ENCODE data around the gene UVRAG.
A peak's percentile ranks its signal among the peaks of the same experiment; 100 is the strongest.

The UVRAG gene

DNA sequence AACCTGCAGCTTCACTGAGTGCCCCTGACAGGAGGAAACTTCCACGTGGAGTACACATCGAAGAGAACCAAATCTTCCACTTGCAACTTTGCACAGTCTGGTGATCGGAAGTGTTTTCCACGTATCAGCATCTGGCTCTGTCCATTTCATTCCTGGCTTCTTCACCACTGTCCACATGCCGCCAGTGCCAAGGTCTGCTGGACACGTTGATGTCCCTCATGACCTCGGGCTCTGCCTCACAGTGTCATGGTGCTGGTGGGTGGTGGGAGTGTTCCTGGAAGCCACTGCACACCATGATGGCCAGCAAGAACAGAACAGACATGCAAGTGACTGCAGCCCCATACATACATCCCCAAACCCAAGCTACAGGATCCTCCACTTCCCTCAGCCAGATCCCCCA lies 342.9 kb downstream of the UVRAG start:
- no peak for DNase-seq (ENCODE audit: extremely low read depth in 1 of 2, low read depth in 1 of 2)

DNA sequence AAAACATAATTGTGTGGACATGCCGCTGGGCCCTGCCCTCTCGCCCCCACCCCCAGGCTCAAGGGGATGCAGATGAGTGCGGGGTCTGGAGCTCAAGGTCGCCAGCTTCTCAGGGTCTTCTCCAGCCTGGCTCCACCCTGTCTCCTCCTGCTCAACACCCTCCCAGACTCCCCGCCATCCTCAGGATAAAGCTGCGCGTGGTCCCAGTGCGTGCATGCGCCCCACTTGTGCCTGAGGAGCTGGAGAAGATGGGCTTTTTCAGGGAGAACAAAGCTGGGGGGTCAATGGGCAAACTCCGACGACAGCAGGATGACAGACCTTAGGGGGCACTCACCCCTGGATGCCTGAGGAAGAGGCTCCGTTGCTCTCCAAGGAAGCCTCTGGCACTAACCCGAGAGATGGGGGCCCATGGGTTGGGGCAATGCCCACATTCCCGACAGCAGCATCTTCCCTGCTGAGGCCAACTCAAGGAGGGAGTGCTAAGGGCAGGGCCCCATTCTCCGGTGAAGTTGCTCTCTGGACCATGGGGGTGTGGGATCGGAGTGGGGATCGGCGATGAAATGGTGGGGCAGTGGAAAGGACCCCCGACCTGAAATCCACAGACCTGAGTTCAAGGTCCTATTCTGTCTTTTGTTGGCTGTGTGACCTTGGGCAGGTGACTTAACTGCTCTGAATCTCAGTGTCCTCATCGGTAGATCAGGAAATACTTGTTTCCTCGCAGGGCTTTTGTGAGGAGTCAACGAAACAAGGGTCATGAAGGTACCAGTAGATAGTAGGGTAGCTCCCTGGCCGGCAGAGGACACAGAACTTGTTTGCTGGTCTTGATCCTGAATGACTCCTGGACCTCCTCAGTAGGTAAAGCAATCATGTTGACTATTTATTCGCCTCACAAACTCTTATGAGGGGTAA lies 343.6 kb downstream of the UVRAG start:
- DNase-seq (ENCODE audit: extremely low read depth in 1 of 2, low read depth in 1 of 2): no peak

DNA sequence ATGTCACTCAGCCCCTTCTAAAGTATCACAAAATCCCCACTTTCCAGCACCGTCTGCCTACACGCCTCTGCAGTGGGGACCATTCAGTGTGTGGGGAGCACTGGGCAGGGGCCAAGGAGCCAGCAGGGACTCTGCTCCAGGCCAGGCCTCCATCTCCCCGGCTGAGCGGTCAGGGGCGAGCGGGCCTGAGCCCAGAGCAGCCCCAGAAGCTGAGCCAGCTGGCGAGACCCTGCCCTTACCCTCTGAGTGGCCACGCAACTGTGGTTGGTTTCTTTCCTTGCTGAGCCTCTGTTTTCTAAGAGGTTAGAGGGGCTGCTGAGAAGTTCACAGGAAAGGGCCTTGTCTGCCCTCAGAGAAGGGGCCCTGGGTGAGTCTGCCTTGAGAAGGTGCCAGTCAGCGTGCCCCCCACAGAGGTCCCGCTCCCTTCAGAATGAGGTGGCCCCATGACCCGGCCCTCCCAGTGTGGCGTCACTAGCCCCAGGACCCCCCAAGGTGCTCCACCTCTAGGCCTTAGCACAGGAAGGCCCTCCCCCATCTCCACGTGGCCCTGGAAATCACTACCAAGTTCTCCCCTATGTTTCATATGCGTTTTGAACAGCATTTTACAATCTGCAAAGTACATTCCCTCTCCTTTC lies 344.4 kb downstream of the UVRAG start:
- DNase-seq (ENCODE audit: extremely low read depth in 1 of 2, low read depth in 1 of 2): no peak

DNA sequence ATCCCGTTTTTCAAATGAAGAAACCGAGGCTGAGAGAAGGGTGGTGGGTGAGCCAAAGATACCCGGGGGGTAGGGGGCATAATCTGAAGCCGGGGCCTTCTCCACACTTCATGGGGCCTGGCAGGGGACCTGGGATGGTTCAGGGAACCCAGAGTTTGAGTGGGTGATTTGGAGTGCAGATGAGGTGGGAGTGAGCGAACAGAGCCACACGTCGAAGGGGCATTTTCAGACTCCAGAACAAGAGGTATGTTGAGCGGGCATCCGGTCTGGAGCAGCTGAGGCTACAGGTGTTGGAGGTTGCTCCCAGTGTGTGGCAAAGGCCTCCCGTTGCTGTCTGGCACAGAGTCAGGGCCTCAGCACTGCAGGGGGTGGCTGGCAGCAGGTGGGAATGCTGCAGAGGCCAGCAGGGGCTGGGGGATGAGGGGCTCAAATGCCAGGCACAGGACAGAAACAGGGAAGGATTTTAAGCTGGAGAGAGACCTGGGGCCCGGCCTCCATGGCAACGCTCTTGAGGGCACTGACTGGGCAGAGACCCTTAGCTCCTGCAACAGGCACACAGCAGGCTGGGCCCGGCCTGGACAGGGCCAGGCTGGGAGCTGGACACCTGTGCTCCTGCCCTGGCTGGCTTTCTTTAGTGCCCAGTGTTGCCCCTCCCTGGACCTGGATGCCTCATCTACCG lies 345.1 kb downstream of the UVRAG start:
- no peak for DNase-seq (ENCODE audit: extremely low read depth in 1 of 2, low read depth in 1 of 2)

DNA sequence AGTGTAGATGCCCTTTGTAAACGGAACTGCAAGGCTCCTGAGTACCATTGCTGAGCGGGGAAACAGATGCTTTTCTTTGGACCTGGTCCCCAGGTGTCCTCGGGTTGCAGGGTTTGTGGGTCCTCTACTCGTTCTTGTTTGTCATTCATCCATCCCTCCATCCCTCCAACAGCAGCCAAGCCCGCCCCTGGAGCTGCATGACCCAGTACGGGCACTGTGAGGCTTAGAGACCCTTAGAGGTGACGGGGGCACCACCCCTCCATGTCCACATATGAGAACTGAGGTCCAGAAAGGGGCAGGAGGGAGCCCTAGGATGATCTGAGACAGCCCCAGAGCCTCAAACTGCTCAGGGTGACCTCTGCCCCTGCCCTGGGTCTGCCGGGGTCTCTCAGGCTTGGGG lies 345.8 kb downstream of the UVRAG start:
- DNase-seq (ENCODE audit: extremely low read depth in 1 of 2, low read depth in 1 of 2): no peak

DNA sequence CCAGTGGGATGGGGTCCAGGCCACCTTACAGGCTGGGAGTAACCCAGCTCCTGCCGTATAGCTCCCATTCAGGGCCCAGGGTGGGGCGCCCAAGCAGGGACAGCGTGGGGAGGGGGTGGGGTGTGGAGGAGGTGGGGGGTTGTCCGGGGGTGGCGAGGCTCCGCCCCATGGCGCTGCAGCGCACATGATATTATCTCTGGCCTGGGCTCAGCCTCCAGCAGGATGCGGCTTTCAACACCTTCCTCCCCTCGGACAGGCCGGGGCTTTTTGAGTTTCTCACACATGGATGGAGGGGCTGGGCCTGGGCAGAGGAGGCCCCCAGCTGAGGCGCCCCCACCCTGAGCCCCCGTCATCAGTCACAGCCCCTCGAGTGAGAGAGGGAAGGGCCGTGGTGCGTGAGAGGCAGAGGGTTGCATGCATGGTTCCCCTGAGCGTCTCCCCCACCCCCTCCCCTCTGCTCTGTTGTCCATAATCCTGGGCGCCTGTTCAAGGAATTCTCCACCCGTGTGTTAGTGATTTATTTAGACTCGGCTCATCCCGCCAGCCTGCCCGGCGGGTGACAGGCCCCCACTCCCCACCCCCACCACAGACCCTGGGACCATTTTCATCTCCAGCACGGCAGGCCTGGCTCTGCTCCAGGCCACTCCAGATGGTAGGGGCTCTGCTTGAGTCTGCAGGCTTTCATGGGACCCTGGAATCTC lies 346.4 kb downstream of the UVRAG start:
- DNase-seq (ENCODE audit: extremely low read depth in 1 of 2, low read depth in 1 of 2): no peak

DNA sequence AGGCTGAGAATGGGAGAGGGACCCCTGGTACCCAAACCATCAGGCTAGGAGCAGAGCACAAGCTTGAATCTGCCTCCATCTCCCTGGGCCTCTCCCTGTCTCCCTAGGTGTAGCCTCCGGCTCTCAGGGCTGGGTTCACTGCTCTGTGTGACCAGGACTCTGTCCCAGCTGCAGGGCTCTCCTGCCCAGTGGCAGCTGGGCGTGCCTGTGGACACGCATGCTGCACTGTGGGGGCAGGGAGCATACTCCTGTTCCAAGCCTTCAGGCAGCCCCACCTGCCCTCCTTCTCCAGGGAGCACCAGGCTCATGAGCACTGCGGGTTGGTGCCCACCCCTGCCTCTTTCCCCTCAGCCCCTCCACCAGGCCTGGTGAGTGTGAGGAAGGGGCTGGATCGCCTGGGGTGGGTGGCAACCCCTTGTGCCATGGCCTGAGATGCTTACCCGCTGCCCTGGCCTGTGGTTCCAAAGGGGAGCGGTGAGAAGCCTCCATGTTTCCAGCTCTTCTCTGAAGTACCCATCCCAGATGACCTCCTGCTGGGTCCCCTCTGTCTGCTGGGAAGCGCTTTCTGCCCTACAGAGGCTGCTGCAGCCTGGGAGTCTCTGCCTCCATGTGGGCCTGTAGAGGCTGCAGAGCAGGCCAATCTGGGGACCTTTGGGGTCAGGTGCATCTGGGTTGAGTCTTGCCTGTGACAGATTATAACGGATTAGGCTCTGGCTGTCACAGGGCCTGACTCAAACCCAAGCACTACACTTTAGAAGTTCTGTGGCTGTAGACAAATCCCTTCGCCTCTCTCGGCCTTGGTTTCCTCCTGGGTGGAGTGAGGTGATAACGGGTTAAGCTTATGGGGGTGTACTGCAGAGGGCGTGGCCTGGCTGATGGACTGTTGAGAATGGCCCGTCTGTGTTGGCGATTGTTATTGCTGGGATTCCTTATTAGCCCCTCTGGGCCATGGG lies 347.6 kb downstream of the UVRAG start:
- no peak for DNase-seq (ENCODE audit: extremely low read depth in 1 of 2, low read depth in 1 of 2)

DNA sequence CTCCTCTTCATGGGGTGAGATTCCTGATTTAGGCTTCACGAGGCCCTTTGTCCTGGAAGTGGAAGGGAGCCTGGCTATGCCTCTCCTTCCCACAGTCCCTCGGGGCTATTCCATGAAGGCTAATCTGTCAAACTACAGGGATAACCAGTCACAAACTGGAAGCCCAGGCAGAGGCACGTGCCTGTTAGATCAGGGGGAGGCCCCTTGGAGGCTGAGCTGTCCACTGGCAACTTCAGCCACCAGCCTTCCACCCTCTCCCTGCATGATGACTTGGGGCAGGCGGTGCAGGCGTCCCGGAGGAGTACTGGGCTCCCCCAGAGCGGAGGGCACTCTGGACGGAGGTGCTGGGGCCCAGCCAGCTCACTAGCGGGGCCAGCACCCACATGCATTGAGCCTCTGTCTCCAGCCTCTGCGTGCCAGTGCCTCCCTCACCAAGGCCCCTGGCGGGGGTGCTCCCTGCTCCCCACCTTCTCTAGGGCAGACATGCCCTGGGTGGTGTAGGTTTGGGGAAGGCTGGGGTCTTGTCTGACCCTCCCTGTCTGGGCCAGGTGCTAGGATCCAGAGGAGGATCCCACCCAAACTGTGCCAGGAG lies 348.4 kb downstream of the UVRAG start:
- no peak for DNase-seq (ENCODE audit: extremely low read depth in 1 of 2, low read depth in 1 of 2)

DNA sequence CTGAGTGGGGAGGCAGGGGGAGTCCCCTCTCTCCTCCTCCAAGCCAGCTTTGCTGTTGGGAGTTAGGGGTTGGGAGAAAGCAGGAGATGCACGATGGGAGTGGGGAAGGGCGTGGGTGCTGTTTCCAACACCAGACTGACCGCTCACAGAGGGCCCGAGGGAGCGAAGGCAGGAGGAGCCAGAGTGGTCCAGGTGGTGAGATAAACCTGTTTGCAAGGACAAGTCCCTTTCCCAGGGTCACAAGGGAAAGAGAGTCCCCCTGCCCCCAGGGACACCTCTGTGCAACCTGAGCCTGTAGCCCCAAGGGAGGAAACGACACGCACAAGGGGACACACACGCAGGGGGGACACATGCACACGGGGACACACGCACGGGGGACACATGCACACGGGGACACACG lies 349.1 kb downstream of the UVRAG start:
- DNase-seq (ENCODE audit: extremely low read depth in 1 of 2, low read depth in 1 of 2): no peak

DNA sequence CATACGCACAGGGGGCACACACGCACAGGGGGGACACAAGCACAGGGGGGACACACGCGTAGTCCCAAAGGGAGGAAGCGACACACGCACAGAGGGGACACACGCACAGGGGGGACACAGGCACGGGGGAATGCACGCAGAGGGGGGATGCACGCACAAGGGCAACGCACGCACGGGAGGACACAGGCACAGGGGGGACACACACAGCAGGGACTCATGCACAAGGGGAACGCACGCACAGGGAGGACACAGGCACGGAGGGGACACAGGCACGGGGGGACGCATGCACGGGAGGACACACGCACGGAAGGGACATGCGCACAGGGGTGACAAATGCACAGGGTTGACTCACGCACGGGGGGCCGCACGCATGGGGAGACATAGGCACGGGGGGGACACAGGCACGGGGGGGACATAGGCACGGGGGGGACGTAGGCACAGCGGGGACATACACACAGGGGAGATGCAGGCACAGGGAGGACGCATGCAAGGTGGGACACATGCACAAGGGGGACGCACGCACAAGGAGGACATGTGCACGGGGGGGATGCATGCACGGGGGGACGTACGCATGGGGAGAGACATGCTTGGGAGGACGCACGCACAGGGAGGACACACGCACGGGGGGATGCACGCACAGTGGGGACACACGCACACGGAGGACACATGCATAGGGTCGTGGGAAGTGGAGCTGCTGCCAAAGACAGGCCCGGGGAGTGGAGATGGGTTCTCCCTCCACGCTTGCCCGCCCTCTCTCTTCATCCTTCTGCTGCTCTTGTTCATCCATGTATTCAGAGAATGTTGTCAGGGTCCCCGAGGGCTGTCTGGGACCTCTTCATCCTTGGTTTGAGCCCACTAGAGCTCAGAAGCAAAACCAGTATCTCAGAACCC lies 350.1 kb downstream of the UVRAG start:
- DNase-seq (ENCODE audit: extremely low read depth in 1 of 2, low read depth in 1 of 2): no peak

DNA sequence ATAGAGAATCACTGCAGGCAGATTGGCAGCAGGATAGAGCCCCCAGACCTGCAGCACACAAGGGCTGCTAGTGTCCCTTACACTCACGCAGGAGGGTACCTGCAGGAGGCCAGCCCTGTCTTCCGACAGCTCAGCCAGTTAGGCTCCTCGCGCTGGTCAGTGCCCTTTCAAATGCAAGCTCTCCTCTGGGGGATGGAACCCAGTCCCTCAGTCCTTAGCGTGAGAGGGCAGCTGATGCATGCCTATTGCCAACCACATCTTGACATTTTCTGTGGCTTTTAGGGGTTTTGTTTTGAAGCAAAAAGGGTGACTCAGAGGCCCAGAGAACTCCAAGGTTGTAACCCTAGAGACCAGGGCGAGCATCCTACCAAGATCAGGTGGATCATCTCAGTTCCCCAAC lies 351.3 kb downstream of the UVRAG start:
- peak in 1 of 2 donors; percentile 48 for DNase-seq (ENCODE audit: extremely low read depth in 1 of 2, low read depth in 1 of 2)

DNA sequence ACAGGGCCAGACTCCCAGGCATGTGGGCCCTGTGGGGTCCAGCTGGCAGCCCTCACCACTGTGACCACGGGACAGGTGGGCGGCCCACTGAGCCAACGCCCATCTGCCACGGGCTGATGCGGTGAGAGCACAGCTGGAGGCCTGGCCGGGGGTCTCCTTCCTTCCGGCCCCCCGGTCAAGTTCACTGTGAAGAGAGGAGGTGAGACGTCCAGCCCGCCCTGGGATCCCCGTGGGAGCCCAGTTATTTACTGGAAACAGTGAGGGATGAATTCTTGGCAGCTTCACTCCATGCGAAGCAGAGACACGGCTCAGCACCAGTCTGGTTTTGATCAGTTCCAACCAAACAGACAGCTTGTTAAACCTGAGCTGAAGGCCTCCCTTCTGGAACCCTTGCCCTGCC lies 352.6 kb downstream of the UVRAG start:
- DNase-seq (ENCODE audit: extremely low read depth in 1 of 2, low read depth in 1 of 2): no peak

DNA sequence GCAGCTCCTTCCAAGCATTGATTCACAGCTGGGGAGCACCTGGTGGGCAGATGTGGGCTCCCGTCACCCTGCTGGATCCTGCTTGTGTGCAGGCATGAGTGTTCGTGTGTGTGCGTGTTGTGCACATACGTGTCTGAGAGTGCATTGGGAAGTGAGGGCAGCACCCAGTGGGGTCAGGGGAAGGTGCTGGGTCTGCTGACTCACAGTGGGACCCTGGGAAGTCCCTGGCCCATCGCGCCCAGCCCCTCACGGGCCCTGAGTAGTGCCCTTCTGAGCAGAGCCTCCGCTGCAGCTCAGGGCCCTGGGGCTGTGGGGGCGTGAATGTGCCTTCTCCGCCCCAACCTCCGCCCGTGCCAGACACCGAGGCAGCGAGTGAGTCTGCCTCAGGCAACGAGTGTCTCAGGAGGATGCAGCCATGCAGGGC lies 354.5 kb downstream of the UVRAG start:
- no peak for DNase-seq (ENCODE audit: extremely low read depth in 1 of 2, low read depth in 1 of 2)

DNA sequence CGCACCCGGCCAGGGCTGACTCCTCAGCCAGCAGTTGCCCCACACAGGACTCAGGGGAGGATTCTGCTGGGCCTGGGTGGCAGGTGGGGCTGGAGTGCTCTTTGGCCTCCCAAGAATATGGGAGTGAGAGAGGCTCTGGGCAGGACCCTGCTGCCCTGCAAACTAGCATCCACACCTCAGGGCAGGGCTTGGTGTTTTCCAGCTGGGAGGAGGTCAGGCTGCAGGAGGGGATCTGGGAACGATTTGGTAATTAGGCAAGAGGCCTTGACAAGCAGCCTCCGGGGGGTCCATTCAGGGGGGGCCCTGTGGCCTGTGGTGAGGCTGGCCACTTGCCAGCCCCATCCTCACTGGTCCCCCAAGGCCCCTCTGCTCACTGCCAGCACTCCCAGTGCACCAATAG lies 355.5 kb downstream of the UVRAG start:
- DNase-seq (ENCODE audit: extremely low read depth in 1 of 2, low read depth in 1 of 2): no peak

DNA sequence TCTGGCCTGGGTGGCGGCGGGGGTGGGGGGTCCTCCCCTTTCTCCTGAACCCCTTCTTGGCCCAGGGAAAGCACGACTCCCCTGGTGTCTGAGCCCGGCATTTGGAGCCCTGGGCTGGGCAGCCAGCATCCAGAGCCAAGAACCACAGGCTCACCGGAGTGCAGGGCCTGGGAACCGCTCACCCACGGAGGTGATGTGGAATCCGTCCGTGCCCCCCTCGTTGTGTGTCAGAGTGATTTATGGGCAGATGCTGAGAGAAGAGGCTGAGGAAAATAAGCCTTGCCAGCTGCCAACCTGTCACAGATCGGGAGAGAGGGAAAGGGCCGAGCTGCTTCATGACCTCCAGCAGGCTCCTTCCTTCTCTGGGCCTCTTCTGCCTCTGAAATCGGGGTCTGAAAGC lies 357.6 kb downstream of the UVRAG start:
- no peak for DNase-seq (ENCODE audit: extremely low read depth in 1 of 2, low read depth in 1 of 2)

DNA sequence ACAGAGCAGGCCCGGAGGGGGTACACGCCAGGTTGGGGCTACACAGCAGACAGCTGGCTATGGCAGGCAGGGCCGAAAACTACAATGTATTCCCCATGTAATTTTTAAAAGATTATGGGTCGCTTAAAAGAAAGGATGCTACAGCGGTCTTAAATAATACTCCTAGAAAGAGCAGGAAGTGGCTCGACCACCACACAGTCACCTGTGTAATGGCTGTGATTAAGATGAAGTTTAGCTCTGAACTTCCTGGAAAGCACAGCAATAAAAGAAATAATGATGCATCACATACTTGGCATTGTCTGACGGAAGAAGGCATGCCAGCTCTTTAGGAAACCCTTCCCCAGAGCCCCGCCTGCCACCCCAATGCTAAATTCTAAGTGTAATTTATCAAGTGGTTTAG lies 358.7 kb downstream of the UVRAG start:
- no peak for DNase-seq (ENCODE audit: extremely low read depth in 1 of 2, low read depth in 1 of 2)

DNA sequence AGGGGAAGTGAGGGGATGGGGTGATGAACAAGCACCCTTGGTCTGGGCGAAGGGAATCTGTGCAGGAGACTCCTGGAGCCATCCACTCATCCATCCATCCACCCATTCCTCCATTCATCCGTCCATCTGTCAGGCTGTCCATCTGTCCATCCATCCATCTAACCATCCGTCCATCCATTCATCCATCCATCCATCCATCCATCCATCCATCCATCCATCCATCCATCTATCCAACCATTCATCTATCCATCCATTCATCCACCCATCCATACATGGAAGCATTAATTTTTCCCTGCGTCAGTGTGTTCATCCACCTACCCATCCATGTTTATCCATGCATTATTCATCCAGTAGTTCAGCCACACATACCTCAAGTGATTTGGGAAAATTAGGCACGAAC lies 359.3 kb downstream of the UVRAG start:
- no peak for DNase-seq (ENCODE audit: extremely low read depth in 1 of 2, low read depth in 1 of 2)

DNA sequence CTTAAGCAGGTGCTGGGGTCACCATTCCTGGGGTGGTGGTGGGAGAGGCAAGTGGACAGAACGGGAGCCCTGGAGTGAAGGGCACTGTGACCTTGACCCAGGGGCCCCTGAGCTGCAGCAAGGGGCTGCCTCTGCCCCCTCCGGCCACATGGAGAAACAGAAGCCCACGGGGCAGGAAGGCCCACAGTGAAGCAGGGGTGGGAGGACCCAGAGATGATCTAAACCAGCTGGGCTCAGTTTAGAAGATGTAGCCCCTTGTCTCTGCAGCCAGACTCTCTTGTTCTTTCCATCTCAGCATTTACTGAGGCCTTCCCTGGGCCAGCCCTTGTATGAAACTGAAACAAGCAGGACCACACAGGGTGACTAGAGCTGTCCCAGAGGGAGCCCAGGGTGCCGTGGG lies 360.8 kb downstream of the UVRAG start:
- no peak for DNase-seq (ENCODE audit: extremely low read depth in 1 of 2, low read depth in 1 of 2)

DNA sequence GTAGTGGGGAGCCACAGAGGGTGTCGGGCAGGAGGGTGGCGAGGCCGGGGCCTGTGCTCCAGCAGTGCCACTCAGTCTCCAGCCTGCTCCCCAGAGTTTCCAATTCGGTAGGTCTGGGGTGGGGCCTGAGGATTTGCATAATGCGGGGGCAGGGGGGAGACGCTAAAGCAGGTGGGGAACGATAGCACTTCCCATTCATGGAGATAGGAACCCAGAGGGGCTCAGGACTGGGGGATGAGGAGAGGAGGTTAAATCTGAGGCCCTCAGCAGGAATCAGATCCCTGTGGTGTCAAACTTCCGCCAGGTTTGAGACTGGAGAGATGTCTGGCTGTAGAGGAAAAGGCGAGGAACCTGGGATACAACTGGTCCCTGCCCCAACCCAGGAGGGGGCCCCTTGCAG lies 361.5 kb downstream of the UVRAG start:
- no peak for DNase-seq (ENCODE audit: extremely low read depth in 1 of 2, low read depth in 1 of 2)
